Spinal cord (tissue), 10 donors: ENCODE data around the gene QRFP. TPM values are rescaled to one million over a fixed set of nuclear protein-coding genes. Genes with fewer than 3 reads are reported as not detected.
A peak's percentile ranks its signal among the peaks of the same experiment; 100 is the strongest.

Experiments used
- DNase-seq, 6 donors: peaks; one replicate each; pipeline versions ENCODE4 v3.0.0 to v3.0.0-alpha.2; 2013 to 2015; ENCODE audit warnings: low spot score in 6 of 6, low read depth in 4 of 6
- H3K27ac ChIP-seq: one replicate; pipeline ENCODE4 v1.5.1; 2013; ENCODE audit warnings: low read depth, low read length, control low read depth
- H3K27me3 ChIP-seq: one replicate; pipeline ENCODE4 v1.6.1; 2013; ENCODE audit warnings: low read length; ENCODE audit not compliant: control insufficient read depth, insufficient read depth
- H3K36me3 ChIP-seq: one replicate; pipeline ENCODE4 v1.6.1; 2013; ENCODE audit warnings: low read length; ENCODE audit not compliant: control insufficient read depth, insufficient read depth
- H3K4me1 ChIP-seq: one replicate; pipeline ENCODE4 v1.6.1; 2013; ENCODE audit warnings: low read length; ENCODE audit not compliant: control insufficient read depth, insufficient read depth
- H3K4me3 ChIP-seq: one replicate; pipeline ENCODE4 v1.5.1; 2013; ENCODE audit warnings: low read depth, low read length, control low read depth
- H3K9me3 ChIP-seq: one replicate; pipeline ENCODE4 v1.6.1; 2013; ENCODE audit warnings: low read length; ENCODE audit not compliant: control insufficient read depth, insufficient read depth
- WGBS: methylation state at CpG from one replicate; pipeline ENCODE4 v1.1.5; 2013; ENCODE audit warnings: missing lambda C conversion rate; ENCODE audit not compliant: insufficient coverage; 5-methylcytosine and 5-hydroxymethylcytosine counted together
- polyA plus RNA-seq, 2 donors: library from polyadenylated mRNA; unstranded; fragments of 120-200 nt; gene quantifications; one replicate each; pipeline ENCODE4 v1.2.1, GENCODE V29; 2013; ENCODE audit not compliant: insufficient read length in 2 of 2
- total RNA-seq, 2 donors: library from RNA; depleted of rRNA in 1 of 2; stranded (reverse); fragments of 120-200 nt in 1 of 2; fragments of >200 nt in 1 of 2; gene quantifications; one replicate each; pipeline versions ENCODE4 v1.2.3 to v1.2.4, GENCODE V29; 2013 to 2014
- donor health status: healthy.

QRFP gene
- total and polyA plus RNA-seq, 4 donors, result 0.51 to 0.54 TPM; not detected in 2

GRCh38 chr9:130872508-130872907 is 24.1 kb downstream of the QRFP start:
- H3K27ac ChIP-seq, result no peak overlapping the region
- H3K36me3 ChIP-seq, result peaks cover 41% of the 10 kb centered on the region
- H3K4me1 ChIP-seq, result peaks cover 59% of the 10 kb centered on the region
- H3K27me3 ChIP-seq, result no peaks in the 10 kb centered on the region
- H3K9me3 ChIP-seq, result no peaks in the 10 kb centered on the region
- no peak overlapping the region for H3K4me3 ChIP-seq
- WGBS, result 58% methylated on average over 7 of the region's 9 CpGs
- no peak for DNase-seq

GRCh38 chr9:130872093-130872492 is 24.5 kb downstream of the QRFP start:
- H3K36me3 ChIP-seq, result peaks cover 38% of the 10 kb centered on the region
- WGBS, result 89% methylated on average over 12 of the region's 15 CpGs
- H3K27ac ChIP-seq, result no peak overlapping the region

GRCh38 chr9:130871395-130872062 is 25.1 kb downstream of the QRFP start:
- DNase-seq, result no peak
- H3K27me3 ChIP-seq, result no peaks in the 10 kb centered on the region
- H3K4me1 ChIP-seq, result peaks cover 59% of the 10 kb centered on the region
- H3K36me3 ChIP-seq, result peaks cover 38% of the 10 kb centered on the region
- WGBS, result 57% methylated on average over 3 of the region's 10 CpGs
- H3K27ac ChIP-seq, result no peak overlapping the region
- no peak overlapping the region for H3K4me3 ChIP-seq
- H3K9me3 ChIP-seq, result no peaks in the 10 kb centered on the region

More at GRCh38 chr9:130872093-130872492, 24.5 kb downstream of the QRFP start:
- Histone ChIP-seq H3K4me3 (no peak overlapping the region), H3K9me3 (no peaks in the 10 kb centered on the region), H3K27me3 (no peaks in the 10 kb centered on the region), H3K4me1 (peaks cover 59% of the 10 kb centered on the region)
- DNase-seq, result no peak

- no peaks in the 10 kb centered on the region for H3K9me3 ChIP-seq
- no peak overlapping the region for H3K4me3 ChIP-seq
- 35% methylated on average over 15 of the region's 17 CpGs for WGBS
- peak overlapping the region; percentile 49 for H3K27ac ChIP-seq
- H3K36me3 ChIP-seq, result peaks cover 35% of the 10 kb centered on the region
- peaks cover 59% of the 10 kb centered on the region for H3K4me1 ChIP-seq
- DNase-seq, result peak in 3 of 6 donors; percentile 81 to 91 (median 90)
- no peaks in the 10 kb centered on the region for H3K27me3 ChIP-seq
Measured at GRCh38 chr9:130870491-130871381, 25.9 kb downstream of the QRFP start.

GRCh38 chr9:130869250-130869649 is 27.4 kb downstream of the QRFP start:
- H3K4me1 ChIP-seq, result peaks cover 59% of the 10 kb centered on the region
- no peak overlapping the region for H3K27ac ChIP-seq
- no peaks in the 10 kb centered on the region for H3K27me3 ChIP-seq
- H3K36me3 ChIP-seq, result peaks cover 24% of the 10 kb centered on the region
- peak in 2 of 6 donors; percentile 65 to 75 for DNase-seq
- no peak overlapping the region for H3K4me3 ChIP-seq
- WGBS, result 74% methylated on average over 7 of the region's 8 CpGs
- H3K9me3 ChIP-seq, result no peaks in the 10 kb centered on the region

GRCh38 chr9:130868230-130868629 is 28.4 kb downstream of the QRFP start:
- Histone ChIP-seq H3K27me3 (no peaks in the 10 kb centered on the region), H3K4me1 (peaks cover 57% of the 10 kb centered on the region), H3K27ac (no peak overlapping the region), H3K36me3 (peaks cover 28% of the 10 kb centered on the region), H3K4me3 (no peak overlapping the region), H3K9me3 (no peaks in the 10 kb centered on the region)
- no peak for DNase-seq
- 45% methylated on average over 2 of the region's 3 CpGs for WGBS

GRCh38 chr9:130867556-130867955 is 29.1 kb downstream of the QRFP start:
- H3K27me3 ChIP-seq, result no peaks in the 10 kb centered on the region
- no peak overlapping the region for H3K27ac ChIP-seq
- H3K36me3 ChIP-seq, result peaks cover 28% of the 10 kb centered on the region
- WGBS, result 58% methylated on average over 7 of the region's 9 CpGs
- no peak for DNase-seq
- peaks cover 57% of the 10 kb centered on the region for H3K4me1 ChIP-seq
- no peaks in the 10 kb centered on the region for H3K9me3 ChIP-seq
- no peak overlapping the region for H3K4me3 ChIP-seq

- peaks cover 21% of the 10 kb centered on the region for H3K36me3 ChIP-seq
- no peaks in the 10 kb centered on the region for H3K9me3 ChIP-seq
- 27% methylated on average over 3 of the region's 4 CpGs for WGBS
- H3K4me3 ChIP-seq, result no peak overlapping the region
- no peaks in the 10 kb centered on the region for H3K27me3 ChIP-seq
- peak in 4 of 6 donors; percentile 66 to 96 (median 84) for DNase-seq
- peaks cover 47% of the 10 kb centered on the region for H3K4me1 ChIP-seq
- H3K27ac ChIP-seq, result no peak overlapping the region
Measured at GRCh38 chr9:130866474-130866965, 30.1 kb downstream of the QRFP start.

GRCh38 chr9:130865921-130866320 is 30.7 kb downstream of the QRFP start:
- Histone ChIP-seq H3K4me3 (no peak overlapping the region), H3K9me3 (no peaks in the 10 kb centered on the region), H3K27ac (no peak overlapping the region), H3K27me3 (no peaks in the 10 kb centered on the region), H3K36me3 (peaks cover 22% of the 10 kb centered on the region), H3K4me1 (peaks cover 42% of the 10 kb centered on the region)
- WGBS, result no CpG with 5 or more reads among the region's 3 CpGs
- no peak for DNase-seq
